T-helper 22 cell (primary cell): ENCODE results near the gene TIFAB.

Experiments
- DNase-seq: peaks from one replicate; pipeline ENCODE4 v3.0.0-alpha.2; 2020; ENCODE audit warnings: low read depth

Gene TIFAB

DNA sequence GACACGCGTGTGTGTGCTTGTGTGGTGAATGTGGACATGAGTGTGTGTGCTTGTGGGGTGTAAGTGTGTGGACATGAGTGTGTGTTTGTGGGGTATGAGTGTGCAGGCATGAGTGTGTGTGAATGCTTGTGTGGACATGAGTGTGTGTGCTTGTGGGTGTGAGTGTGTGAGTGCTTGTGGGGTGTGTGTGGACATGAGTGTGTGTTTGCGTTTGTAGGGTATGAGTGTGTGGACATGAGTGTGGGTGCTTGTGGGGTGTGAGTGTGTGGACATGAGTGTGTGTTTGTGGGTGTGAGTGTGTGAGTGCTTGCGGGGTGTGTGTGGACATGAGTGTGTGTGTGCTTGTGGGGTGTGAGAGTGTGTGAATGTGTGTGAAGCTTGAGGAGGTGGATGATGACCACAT lies 29.8 kb upstream of the TIFAB start:
- DNase-seq, result no peak

DNA sequence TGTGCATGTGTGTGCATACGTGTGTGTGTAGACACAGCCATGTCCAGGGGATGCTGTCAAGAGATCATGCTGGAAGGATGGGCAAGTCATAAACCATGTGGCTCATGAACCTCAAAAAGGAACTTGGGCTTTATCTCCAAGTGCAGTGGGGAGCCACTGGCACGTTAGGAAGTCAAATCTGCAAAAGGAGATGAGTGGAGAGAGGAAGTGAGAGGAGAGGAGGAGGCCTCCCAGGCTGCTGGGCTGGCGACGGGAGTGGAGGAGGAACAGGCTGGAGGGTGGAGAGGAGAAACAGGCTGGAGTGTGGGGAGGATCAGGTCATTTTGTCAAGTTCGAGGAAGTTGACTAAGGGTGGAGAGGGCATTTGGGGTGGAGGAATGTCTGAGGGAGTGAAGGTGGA lies 29.2 kb upstream of the TIFAB start:
- no peak for DNase-seq

DNA sequence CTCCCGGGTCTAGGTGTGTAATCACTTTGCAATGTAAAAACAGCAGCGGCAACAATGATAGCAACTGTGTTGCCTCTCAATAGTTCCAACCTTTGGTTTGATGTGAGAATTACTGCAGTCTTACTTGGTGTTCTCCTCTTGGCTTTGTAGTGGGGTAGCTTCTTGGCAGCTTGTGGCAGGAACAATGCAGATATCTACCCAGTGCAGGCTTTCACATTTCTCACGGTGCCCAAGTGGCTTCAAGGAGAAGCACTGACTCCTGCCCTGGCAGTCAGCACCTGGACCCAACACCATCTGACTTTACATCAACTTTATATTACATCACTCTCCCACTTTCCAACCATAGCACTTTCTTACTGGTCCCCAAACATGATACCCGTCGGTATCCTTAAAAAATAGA lies 28.4 kb upstream of the TIFAB start:
- no peak for DNase-seq

DNA sequence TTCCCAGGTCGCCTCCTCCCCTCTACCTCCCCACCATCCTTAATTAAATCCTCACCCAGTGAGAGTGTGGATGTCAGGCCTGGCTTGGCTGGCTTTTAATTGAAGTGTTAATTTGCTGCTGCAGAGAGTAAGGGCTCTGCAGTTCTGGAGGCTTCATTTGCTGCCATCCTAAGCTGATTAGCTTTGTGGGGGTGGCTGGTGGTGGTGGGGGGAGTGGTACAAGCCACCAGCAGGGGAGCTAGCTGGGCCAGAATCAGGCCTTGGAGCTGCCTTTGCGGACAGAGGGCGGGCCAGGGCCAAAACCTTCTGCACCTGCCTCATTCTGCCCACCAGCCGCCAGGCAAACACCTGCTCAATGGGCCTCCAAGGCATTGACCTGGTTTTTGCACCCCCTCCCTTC lies 26.8 kb upstream of the TIFAB start:
- DNase-seq, result no peak

DNA sequence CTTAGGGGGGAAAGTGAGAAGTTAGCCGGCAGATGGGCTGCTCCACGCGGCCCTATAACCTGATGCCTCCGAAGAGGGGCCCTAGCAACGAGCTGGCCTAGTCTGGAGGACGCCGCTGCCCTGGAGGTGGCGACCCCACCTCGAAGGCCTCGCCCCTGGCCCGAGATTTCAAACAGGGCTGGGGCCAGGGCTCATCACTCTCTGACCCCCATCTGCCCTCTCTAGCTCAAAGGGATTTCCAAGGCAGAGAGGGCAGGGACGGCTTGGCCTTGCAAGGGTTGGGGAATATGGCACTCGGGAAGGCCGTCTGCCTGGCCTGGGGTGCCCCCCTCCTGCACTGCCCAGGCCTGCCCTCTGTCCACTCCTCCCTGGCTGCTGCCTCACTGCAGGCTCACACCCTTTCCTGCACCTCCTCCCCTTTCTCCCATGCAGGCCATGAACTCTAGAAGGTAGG lies 25.5 kb upstream of the TIFAB start:
- no peak for DNase-seq

DNA sequence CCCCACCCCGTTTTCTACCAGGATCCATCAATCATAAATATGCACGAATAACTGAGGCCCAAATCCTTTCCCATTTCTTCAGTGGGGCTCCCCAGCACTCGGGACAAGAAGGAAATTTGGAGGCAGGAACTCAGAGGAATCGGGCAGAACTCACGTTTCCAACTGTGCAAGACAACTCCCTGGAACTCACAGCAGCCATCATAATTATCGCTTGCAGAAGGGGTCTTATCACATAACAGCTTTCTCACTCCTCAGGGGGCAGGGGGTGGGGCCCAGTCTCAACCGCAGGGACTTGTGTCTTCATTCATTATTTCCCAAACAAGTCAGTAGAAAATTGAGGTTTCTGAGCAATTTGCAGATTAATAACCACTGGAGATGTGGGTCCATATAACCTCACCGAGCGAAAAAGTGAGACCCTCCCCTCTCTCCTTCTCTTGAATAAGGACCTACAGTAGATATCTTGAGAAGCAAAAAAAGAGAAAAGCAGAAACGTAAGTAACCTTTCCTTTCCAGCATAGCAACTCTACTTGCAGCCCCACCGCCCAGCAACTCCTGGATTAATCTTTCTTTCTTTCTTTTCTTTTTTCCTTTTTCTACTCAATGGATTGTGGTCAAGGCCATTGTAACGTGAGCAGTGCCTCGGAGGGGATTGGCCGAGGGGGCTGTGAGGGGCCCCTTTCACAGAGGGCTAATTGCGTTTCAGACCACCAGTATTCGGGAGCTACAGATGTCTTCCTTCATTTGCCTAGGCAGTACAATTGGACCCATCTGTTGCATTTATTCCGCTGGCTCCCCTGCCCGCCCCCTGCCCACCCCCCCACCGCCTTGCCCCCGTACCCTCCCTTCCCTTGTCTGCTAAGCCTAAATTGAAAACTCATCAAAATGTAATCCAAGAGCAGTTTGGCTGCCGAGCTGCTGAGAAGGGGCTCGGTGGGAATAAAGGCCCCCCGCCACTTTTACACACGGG lies 24.7 kb upstream of the TIFAB start:
- no peak for DNase-seq

DNA sequence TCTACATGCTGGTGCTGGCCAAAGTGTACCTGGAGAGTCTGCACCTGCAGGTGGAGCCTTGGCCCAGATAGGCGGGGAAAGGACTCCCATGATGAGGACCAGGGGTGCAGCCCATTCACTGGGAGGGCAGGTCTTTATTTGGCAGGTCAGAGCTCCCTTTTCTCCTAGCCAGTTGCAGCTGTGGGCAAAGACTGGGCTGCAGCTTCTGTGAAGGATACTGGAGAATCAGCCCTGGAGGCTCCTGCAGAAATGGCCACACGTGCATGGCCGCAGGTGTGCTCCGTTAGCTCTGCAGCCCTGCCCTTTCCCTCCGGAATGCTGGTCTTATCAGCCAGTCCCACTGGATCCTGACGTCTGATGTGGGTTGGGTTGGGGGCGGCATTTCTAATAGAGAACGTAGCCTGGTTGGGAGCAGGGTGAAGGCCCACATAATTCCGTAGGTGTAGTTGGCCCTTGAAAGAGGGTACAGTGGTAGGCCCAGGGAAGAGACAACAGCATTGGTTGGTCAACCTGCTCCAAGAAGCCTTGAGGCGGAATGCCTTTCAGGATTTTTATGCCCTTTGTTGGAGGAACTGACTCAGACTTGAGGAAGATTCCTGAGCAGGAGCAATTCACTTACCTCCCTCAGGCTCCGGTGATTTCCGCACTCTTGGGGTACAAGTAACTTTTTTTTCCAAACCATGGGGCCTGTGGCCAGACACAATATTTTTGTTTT lies 22.0 kb upstream of the TIFAB start:
- DNase-seq, result no peak

DNA sequence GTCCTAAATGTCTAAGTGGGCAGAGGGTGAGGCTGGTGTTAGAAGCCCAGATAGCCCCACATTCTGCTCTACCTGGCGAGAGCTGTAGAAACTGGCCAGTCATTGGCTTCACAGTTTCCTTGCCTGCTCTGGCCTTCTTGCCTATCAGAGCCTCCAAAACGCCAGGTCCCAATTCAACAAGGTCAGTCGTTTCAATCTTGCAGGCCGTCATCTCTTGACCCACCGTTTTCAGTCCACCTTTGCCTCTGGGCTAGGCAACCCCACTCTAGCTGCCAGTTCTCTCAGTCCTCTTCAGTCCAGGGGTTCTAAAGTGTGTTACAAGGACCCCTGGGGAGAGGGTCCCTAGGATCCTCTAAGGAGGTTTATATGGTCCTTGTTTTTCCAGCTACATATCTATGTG lies 20.0 kb upstream of the TIFAB start:
- DNase-seq, result no peak

DNA sequence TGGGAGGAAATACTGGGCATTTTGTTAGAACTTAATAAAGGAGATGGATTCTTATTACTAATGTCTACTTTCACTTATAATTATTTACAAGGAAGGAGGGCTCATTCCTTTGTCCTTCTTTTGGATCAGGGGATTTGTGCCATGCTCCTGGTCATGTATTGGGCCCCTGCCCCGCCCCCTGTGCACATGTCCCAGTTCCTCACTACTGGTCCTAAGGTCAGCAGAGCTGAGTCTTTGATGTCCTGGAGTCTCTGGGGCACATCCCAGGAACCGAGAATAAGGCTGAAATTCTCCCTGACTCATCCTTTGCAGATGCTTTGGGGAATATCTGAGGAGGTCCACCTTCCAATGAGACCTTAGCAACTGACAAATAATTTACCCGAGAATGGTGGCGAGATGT lies 19.6 kb upstream of the TIFAB start:
- no peak for DNase-seq

DNA sequence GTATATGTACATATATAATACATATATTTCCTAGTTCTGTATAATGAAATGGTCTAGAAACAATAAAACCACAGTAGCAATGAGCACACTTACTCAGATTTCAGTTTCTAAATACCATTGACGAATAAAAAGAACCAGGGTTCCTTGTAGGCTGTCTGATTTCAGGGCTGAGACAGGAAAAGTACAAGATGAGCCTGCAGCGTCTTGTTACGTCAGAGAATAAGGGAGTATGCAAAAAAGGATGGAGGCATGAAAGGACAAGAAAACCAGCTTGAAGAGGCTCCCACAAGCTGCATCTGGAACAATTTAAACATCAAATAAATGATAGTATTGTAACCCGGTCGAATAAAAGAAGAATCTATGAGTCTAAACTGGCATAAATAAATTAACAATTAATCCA lies 17.8 kb upstream of the TIFAB start:
- DNase-seq, result no peak

DNA sequence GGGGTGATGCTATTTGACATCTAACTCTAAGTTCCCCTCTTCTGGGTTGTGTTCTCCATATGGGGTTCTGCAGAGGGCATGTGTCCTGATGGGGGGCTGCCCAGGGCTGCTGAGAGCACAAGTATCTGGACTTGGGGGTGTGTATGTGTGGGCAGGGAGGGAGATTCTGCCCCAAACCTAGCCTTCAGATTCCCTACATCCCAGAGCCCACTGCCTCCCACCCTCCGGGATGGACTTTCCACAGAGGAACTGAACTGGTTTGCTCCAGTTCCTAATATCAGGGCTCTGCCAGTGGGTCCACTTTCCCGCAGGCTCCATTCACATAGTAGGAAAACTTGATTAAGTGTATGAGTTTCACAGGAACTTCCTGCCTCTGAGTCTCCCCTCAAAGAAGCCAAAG lies 16.4 kb upstream of the TIFAB start:
- DNase-seq, result no peak

DNA sequence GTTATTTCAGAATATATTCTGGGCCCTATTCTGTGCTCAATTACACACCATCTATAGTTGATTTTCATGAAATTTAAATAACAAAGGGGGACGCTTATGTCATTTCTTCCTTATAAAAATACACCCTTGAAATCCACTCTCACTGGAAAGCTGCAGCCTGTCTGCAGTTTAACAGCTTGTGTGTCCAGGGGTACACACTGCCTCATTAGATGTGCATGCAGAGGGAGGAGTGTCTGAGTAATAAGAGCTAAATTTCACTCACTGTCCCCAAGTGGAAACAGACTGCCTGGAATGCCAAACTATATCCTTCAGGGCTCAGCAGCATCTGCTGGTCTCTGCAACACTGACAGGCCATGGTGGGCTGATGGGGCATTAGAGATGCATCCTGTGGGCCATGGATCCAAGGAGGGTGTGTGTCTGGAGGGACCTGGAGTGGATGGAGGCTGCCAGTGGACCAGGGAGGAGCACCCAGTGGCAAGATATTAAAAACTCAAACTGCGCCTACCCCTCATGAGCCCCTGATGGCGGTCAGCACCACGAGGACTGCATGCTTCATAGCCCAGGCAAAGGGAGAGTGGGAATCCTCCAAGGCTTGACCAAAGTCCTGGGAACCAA lies 15.8 kb upstream of the TIFAB start:
- DNase-seq, result no peak

DNA sequence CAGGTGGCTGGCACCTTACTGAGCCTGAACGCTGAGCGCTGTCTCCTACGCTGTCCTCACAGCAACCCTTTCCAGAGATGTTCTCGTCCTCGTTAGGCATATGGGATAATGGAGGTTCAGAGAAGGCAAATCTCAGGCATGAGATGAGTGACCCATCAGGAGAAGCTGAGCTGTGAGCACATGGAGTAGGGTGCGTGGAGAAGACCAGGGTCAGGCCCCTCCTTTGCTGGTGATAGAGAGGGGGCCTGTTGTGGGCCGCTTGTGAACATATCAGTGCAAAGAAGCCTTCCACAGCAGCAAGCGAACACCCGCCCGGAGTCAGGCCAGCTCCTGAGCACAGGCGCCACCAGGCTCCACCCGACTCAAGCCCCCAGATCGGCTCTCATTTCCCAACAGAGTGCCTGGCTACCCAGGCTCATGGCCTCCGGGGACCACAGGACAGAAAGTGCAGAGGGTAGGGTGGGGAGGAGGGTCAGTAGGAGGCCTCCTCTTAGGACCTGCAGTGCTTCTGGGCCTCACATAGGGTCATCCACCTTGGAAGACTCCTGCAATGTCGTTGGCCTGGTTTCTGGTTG lies 15.0 kb upstream of the TIFAB start:
- no peak for DNase-seq

DNA sequence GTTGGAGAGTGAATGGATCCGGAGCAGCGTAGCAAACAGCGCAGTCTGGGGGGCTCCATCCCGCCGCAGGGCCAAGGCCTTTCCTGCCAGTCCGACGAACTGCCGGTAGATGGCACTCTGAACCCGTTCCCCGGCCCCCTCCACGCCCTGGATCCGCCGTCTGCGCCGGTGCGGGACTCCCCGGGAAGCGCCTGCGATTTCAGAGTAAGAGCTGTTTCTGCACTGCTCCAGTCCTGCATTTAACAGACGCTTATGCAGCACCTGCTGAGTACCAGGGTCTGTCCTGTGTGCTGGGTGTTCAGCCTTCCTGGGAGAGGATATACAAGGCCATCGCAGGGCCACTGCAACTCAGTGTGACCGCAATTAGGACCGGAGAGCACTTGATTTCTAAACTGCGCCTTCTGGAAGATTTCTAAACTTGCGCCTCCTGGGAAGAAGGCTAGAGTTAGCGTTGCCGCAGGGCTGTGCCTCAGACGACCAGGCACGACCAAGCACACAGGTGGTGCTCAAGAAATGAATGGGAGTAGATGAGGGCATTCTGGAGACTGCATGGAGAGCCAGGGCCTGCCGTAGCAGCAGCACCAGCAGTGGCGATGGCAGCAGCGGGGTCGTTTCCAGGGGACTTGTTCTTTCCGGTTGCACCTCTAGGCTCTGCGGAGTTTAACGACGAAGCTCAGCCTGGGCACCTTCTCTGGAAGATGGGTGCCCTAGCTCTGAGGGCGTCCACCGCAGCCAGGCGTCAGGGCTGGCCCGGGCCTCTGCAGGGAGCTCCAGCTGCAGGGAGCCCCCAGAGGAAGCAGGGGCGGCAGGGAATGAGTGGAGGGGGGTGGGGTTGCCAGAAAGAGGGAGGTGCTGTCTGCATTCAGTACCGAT lies 14.3 kb upstream of the TIFAB start:
- peak; percentile 5 for DNase-seq

DNA sequence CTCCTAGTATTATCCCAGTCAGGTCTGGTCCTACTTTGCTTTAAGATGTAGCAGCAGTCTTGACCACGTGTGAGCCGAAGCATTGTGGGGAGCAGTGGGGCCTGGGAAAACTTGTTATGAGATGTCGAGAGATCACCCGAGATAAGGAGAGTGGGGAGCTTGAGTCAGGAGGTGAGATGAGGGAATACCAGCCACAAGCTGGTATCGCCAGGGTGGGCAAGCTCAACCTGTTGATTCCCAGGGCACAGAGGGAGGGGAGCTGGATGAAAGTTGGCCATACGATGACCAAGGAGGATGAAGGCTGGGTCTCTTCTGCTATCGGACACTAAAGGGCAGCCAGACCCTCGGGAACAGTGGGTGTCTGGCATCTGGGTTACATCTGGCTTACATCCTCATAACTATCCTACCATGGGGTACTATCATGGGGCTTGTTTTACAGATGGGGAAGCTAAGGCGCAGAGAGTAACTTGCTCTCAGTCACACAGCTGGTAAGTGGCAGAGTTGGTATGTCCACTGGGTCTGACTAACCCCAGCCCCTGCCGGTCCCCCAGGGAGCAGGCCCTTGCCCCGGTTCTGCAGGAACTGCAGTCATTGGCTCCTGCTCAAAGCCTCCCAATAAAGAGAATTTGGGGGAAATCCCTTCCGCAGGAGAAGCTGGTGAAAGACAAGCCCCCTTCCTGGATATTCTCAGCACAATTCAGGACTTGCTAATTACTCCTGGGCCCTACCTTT lies 13.4 kb upstream of the TIFAB start:
- DNase-seq, result no peak

DNA sequence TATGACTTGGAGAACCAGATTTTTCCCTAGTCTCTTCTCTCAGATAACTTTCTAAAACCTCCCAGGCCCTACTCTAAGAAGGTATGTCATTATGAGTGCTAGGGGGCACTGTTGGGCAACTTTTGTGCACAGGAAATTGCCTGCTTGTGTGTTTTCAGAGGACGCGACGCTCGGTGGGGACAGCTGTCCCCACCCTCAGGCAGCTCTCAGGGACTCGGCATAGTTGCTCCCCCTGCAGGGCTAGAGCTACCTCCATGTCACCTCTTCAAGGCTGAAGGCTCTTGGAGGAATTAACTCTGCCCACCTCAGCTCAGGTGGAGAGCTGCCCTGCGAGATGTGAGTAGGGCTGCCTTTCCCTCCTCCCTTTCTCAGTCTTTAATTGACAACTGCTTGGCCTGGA lies 10.2 kb upstream of the TIFAB start:
- no peak for DNase-seq

DNA sequence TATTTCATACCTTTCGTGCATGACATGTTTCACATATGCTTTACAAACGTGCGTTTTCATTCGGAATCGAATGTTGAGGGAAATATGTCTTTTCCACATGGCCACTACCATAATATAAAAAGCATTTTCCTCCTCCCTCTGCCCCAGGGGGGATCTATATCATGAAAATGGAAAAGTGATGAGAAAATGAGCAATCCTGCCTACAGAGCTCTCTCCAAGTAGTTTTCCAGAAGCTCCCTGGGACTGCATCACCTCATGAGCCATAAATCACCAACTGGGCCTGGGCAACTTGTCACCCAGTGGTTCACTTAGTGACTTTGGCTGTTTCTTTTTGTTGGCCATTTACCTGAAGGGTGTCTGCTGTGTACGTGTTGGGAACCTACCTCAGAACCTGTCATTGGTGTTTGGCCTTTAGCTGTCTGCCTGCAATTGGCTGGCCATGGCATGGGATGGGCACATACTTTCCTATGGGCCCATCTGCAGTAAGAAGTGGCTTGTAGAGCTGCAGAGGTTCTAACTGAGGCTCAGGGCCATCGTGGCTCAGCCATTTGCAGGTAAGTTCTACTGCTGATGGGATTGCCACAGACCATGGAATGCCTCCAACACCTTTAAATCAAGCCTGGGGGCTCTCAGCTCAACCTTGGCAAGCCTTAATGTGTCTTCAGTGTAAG lies 9.5 kb upstream of the TIFAB start:
- no peak for DNase-seq

DNA sequence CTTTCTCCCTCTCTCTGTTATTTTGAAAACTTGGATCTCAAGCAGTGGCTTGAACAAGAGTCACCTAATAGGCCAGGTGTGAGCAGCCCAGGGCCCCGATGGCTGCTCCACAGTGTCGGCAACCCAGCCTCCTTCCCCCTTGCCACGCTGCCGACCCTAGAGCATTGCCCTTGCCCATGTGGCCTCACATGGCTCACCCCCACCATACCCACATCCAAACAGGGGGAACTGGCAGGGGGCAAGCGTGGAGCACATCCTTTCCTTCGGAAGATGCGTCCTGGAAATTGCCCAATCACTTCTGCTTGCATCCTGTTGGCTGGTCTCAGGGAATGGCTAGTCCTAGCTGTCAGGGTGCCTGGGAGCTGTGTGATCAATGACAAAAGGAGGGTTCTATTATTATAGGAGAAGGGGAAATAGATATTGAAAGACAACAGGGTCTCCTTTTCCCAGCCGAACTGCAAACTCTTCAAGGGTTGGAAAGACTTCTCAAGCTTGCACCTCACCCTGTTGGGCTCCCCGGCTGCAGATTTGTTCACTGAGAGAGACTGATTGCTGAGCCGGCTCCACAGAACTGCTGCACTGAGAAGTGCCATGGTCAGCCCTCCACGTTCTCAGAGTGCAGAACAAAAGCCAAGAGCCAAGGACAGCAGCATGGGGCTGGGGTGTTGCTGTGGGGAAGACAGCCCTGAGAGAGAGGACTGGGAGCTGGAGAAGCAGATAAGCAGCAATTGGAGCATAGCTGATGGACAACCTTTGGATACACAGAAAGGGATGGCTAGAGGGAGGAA lies 8.3 kb upstream of the TIFAB start:
- no peak for DNase-seq

DNA sequence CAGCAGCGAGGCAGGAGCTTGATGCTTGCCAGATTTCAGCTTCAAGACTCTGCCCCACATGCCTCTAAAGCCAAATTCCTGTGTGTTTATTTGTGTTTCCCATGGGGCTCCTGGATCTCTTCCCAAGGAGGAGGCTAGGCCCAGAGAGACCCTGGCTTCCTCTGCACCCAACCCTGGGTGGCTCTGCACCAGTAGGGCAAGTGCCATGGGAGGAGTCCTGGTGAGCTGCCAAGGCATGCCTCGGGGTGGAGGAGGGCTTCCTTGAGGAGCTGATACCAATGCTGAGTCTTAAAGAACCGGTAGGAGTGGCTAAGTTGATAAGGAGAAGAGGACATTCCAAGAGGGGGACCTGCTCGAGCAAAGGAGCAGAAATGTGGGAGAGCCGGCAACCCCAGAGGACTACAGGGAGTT lies 6.8 kb upstream of the TIFAB start:
- no peak for DNase-seq

DNA sequence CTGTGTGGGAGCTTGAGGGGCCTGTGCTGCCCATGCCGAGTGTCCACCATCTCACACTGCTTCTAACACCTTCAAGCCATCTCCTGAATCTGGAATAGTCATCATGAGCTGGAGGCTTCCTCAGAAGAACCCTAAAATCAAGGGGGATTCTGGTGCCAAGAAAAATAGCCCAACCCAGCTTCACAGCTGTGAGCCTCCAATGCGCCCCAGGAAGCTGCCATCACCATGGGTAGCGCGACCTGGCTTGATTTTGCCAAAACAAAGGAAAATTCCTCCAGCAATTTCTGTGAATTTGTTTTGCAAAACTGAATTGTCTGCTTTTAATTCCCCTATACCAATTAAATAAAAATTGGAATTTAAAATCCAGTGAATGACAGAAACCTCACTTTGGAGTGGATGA lies 6.2 kb upstream of the TIFAB start:
- DNase-seq, result no peak
